B cell (primary cell): Measurements from ENCODE around the gene TUG1.

ENCODE experiments used
- CTCF ChIP-seq: fragments of 200-600 bp; IDR thresholded peaks from one replicate; pipeline ENCODE4 v1.8.0; 2022; ENCODE audit warnings: antibody characterized with exemption, mild to moderate bottlenecking
- EZH2 ChIP-seq: IDR thresholded peaks from 2 replicates; pipeline ENCODE4 v1.6.1; 2012; ENCODE audit warnings: borderline replicate concordance, low read depth, mild to moderate bottlenecking, moderate library complexity, low read length; ENCODE audit not compliant: insufficient read depth, poor library complexity, severe bottlenecking

- TF ChIP-seq EZH2 = no peak
- TF ChIP-seq CTCF = no peak
These were observed 46.9 kb upstream of the TUG1 start for GRCh38 chr22:30922151-30922611.
